GM12872 (cell line): ENCODE measurements around the gene PACRG.

Experiments
- CTCF ChIP-seq: IDR thresholded peaks from 3 replicates; pipeline ENCODE4 v1.5.1; 2011; ENCODE audit warnings: low read depth, mild to moderate bottlenecking, low read length, moderate library complexity; ENCODE audit not compliant: insufficient read depth

The PACRG gene

GRCh38 chr6:163325390-163325784 lies 597.6 kb downstream of the PACRG start:
- TF ChIP-seq CTCF, result no peak

- TF ChIP-seq CTCF, result no peak
Observed at GRCh38 chr6:163327165-163327880, 599.5 kb downstream of the PACRG start.

GRCh38 chr6:163327921-163328320 lies 600.1 kb downstream of the PACRG start:
- no peak for TF ChIP-seq CTCF

GRCh38 chr6:163328411-163328810 lies 600.6 kb downstream of the PACRG start:
- TF ChIP-seq CTCF, result no peak

- TF ChIP-seq CTCF, result no peak
Observed at GRCh38 chr6:163329991-163330390, 602.2 kb downstream of the PACRG start.

GRCh38 chr6:163331245-163331644 lies 603.5 kb downstream of the PACRG start:
- no peak for TF ChIP-seq CTCF

- TF ChIP-seq CTCF, result no peak
Observed at GRCh38 chr6:163332575-163332974, 604.8 kb downstream of the PACRG start.
